K562 treated with DMSO at 1 percent for 4 hours (cell line): ENCODE data around the gene TRAF3IP1. TPM values are rescaled to one million over a fixed set of nuclear protein-coding genes. Genes with fewer than 3 reads are reported as not detected.

Source experiments
- total RNA-seq: library from RNA; unstranded; fragments of 300-600 nt; gene quantifications from 2 replicates; pipeline ENCODE4 v1.2.3, GENCODE V29; 2022; ENCODE audit not compliant: insufficient read depth

TRAF3IP1 gene, protein sequence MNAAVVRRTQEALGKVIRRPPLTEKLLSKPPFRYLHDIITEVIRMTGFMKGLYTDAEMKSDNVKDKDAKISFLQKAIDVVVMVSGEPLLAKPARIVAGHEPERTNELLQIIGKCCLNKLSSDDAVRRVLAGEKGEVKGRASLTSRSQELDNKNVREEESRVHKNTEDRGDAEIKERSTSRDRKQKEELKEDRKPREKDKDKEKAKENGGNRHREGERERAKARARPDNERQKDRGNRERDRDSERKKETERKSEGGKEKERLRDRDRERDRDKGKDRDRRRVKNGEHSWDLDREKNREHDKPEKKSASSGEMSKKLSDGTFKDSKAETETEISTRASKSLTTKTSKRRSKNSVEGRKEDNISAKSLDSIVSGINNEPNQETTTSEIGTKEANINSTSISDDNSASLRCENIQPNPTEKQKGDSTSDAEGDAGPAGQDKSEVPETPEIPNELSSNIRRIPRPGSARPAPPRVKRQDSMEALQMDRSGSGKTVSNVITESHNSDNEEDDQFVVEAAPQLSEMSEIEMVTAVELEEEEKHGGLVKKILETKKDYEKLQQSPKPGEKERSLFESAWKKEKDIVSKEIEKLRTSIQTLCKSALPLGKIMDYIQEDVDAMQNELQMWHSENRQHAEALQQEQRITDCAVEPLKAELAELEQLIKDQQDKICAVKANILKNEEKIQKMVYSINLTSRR
- 2.6 and 2.9 TPM in 2 replicates for total RNA-seq

DNA sequence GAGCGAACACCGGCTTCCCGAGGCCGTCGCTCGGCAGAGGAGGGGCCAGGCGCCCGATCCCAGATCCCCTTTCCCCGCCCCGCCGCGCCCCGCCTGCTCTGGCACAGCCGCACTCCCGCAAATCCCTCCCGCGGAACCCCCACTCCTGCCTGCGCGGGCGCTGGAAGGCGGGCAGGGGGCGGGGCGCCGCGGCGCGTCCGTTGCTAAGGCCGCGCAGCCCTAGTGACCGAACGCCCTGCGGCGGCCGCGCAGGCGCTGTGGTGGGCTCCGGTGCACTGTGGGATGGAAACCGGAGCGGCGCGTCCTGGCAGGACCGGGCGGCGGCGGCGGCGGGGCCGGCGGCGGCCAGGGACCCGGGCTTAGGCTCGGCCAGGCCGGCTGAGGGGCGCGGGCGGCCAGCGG lies at the start of gene TRAF3IP1:
Gene TRAF3IP1 (plus strand): TSS at position 273 of the 402 bp plus-strand sequence. CDS start 145 bp downstream, outside the sequence.

DNA sequence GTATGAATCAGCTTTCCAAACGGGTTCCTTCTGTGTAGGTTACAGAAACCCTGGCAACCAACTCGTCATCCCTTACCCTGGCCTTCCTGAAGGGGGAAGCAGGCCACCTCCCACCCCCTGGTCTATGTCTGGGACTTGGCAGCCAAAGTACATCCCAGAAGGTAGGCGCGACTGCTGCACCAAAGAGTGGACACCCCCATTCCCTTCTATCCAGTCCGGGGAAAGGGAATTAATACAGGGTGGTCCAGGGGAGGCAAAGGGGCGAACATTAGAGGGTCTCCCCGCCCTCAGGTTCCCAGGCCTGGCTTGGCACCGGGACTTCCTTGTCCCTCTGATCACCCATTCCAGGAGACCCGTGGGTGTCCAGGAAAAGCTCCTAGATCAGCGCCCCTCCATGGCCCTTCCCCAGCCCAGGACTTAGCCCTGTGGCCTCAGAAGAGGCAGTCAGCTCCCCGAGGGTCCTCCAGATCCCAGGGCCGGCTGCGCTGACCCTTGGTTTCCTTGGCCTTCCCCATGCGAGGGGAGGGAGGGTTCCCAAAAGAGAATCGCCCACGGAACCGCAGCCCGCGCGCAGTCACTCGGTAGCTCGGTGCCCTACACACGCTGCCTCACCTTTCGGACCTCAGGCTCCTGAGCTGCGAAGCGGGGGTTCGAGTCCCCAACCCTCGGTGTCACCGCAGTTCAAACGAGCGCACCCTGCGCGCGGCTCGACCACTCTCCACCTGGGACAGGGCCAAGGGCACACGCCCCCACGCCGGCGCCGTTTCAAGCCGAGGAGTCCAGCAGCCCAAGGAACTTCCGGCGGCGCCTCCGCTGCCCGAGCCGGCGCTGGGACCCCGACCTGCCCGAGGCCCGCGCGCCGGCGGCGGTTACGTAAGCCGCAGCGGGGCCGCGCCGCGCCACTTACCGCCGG lies 32.3 kb upstream of the TRAF3IP1 start, which contains the start of gene PER2:
Gene PER2 (minus strand): TSS at position 874 of the 913 bp plus-strand sequence. CDS start 10,674 bp downstream, outside the sequence.

DNA sequence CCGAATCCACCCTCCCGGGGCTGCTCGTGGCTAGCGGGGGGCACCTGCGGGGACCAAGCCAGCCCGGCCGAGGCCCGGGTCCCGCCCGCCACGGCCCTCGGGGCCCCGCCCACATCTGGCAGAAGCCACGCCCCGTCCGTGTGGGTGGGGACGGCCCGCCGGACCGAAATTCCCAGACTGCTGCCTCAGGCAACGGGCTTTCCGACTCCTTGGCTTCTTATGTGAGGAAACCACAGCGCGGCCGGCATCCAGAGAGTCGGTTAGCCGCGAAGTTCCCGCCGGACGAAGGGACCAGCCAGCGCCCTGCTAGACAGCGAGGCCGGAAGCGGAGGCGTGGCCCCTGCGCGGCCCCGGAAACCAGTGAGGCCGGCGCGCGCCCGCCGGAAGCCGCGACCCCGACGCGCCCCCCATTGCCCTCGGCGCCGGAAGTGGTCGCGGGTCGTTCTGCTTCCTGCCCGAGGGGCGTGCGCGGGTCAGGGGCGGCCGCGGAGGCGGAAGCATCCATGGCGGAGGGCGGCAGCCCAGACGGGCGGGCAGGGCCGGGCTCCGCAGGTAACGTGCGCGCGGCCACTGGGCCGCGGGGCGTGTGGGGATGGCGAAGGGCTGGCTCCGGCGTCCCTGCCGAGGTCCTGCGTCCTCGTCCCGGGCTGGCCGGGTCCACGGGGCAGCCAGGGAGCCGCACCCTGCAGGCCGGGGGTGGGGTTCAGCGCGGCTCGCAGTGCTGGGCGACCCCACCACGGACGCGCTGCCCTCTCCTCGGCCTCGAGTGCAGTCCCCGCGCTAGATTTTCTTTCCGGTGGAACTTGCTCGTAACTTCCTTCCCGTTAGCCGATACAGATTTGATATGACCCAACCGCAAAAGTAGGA lies 106.5 kb downstream of the TRAF3IP1 start, which contains the start of gene ASB1:
Gene ASB1 (plus strand): TSS at position 360 of the 867 bp plus-strand sequence. CDS start 144 bp downstream, at position 504.

Other genes with a start within 250 kb of the TRAF3IP1 start
- 0.22 TPM in 1 of 2 replicates, not detected in the other for gene ESPNL, start 220.2 kb upstream of the TRAF3IP1 start, total RNA-seq
- gene KLHL30, start 181.8 kb upstream of the TRAF3IP1 start, total RNA-seq = not detected in 2 replicates
- gene ERFE, start 161.5 kb upstream of the TRAF3IP1 start, total RNA-seq = 27.2 and 35.1 TPM in 2 replicates
- gene ILKAP, start 116.8 kb upstream of the TRAF3IP1 start, total RNA-seq = 27.4 and 27.6 TPM in 2 replicates
- 203 and 206 TPM in 2 replicates for gene HES6, start 80.5 kb upstream of the TRAF3IP1 start, total RNA-seq
- 1.6 and 1.8 TPM in 2 replicates for gene PER2, start 31.9 kb upstream of the TRAF3IP1 start, total RNA-seq
- 9.3 and 14.0 TPM in 2 replicates for gene ASB1, start 106.4 kb downstream of the TRAF3IP1 start, total RNA-seq